Panc1 (cell line): ENCODE results near the gene ZSWIM7. TPM values are rescaled to one million over a fixed set of nuclear protein-coding genes. Genes with fewer than 3 reads are reported as not detected.

ENCODE experiments used
- ATAC-seq: fragments of 200-7000 bp; cut with Tn5 transposase; 2 replicates; pipeline ENCODE4 v1.9.1; 2020; ENCODE audit warnings: mild to moderate bottlenecking, moderate library complexity
- BruUV-seq: library from RNA; stranded (reverse); fragments of 400-500 nt; replicated peaks from 2 replicates; lab custom pipeline; 2021; lab: Mats Ljungman, UMichigan
- CTCF ChIA-PET: fragments of 300-600 bp; sonication (Branson Sonifier 250); formaldehyde crosslinking; loops from one replicate; lab custom pipeline; 2022; ENCODE audit warnings: antibody characterized with exemption; lab: Charles Lee
- POLR2A ChIA-PET: fragments of 300-600 bp; sonication (Branson Sonifier 250); formaldehyde crosslinking; loops from one replicate; lab custom pipeline; 2022; ENCODE audit warnings: antibody characterized with exemption; lab: Charles Lee
- DNase-seq: peaks from one replicate; pipeline ENCODE4 v3.0.0-alpha.2; 2010; ENCODE audit warnings: low read depth, low spot score
- H3K27ac ChIP-seq: 2 replicates; pipeline ENCODE4 v1.5.1; 2011; ENCODE audit warnings: mild to moderate bottlenecking, low read length, inconsistent platforms
- H3K27me3 ChIP-seq: fragments of 200-500 bp; sonication (Bioruptor generic); 2 replicates; pipeline ENCODE4 v1.6.0; 2014; ENCODE audit warnings: low read length, inconsistent platforms; ENCODE audit not compliant: control insufficient read depth, insufficient read depth
- H3K36me3 ChIP-seq: fragments of 200-500 bp; sonication (Bioruptor generic); 2 replicates; pipeline ENCODE4 v1.5.1; 2014; ENCODE audit warnings: inconsistent platforms, mild to moderate bottlenecking, low read length, moderate library complexity; ENCODE audit not compliant: control insufficient read depth, insufficient read depth
- H3K4me1 ChIP-seq: 2 replicates; pipeline ENCODE4 v1.5.1; 2011; ENCODE audit warnings: inconsistent platforms, mild to moderate bottlenecking, low read length, moderate library complexity; ENCODE audit not compliant: control insufficient read depth, insufficient read depth
- H3K4me3 ChIP-seq, 2 experiments: 2 replicates each; pipeline ENCODE4 v1.5.1; 2011 to 2012; ENCODE audit warnings: low read depth in 2 of 2, low read length in 2 of 2, mild to moderate bottlenecking in 2 of 2, inconsistent platforms in 1 of 2, moderate library complexity in 1 of 2
- H3K9me3 ChIP-seq: fragments of 200-500 bp; sonication (Bioruptor generic); 2 replicates; pipeline ENCODE4 v1.5.1; 2014; ENCODE audit warnings: low read depth, mild to moderate bottlenecking, inconsistent platforms, low read length, moderate library complexity; ENCODE audit not compliant: control insufficient read depth, insufficient read depth
- CTCF ChIP-seq: fragments of 450-650 bp; IDR thresholded peaks from 2 replicates; pipeline ENCODE4 v1.5.1; 2017; ENCODE audit warnings: mild to moderate bottlenecking
- POLR2AphosphoS5 ChIP-seq: IDR thresholded peaks from 2 replicates; pipeline ENCODE4 v1.6.1; 2012; ENCODE audit warnings: mild to moderate bottlenecking, low read depth, low read length, moderate library complexity
- REST ChIP-seq, 2 experiments: IDR thresholded peaks; 2 replicates each; pipeline ENCODE4 v1.6.1; 2011 to 2012; ENCODE audit warnings: low read depth in 2 of 2, control low read depth in 1 of 2, low read length in 1 of 2, mild to moderate bottlenecking in 1 of 2, moderate library complexity in 1 of 2; ENCODE audit not compliant: insufficient read depth in 1 of 2
- SIN3A ChIP-seq: IDR thresholded peaks from 2 replicates; pipeline ENCODE4 v1.6.1; 2012; ENCODE audit warnings: low read depth, mild to moderate bottlenecking, low read length, moderate library complexity, borderline replicate concordance; ENCODE audit not compliant: insufficient read depth
- TCF7L2 ChIP-seq: IDR thresholded peaks from 2 replicates; pipeline ENCODE4 v1.6.1; 2011; ENCODE audit warnings: mild to moderate bottlenecking, low read depth, low read length, inconsistent platforms
- in situ Hi-C: cut with HindIII; loops from 2 replicates; pipeline ENCODE4 v1.10.0; 2016; ENCODE audit warnings: low sequenced_read_pairs, low pct_unique_long_range_greater_than_20kb
- intact Hi-C: fragments of 100-400 bp; cut with micrococcal nuclease; formaldehyde crosslinking; loops from one replicate; pipeline ENCODE4 v1.10.0; 2022; ENCODE audit not compliant: unreplicated experiment
- total RNA-seq: library from RNA; stranded (reverse); gene quantifications from one replicate; pipeline ENCODE4 v1.2.1, GENCODE V29; 2021; ENCODE audit not compliant: unreplicated experiment

ZSWIM7 gene
- total RNA-seq, 1 experiment from 2014 or later, result 17.5 TPM

DNA sequence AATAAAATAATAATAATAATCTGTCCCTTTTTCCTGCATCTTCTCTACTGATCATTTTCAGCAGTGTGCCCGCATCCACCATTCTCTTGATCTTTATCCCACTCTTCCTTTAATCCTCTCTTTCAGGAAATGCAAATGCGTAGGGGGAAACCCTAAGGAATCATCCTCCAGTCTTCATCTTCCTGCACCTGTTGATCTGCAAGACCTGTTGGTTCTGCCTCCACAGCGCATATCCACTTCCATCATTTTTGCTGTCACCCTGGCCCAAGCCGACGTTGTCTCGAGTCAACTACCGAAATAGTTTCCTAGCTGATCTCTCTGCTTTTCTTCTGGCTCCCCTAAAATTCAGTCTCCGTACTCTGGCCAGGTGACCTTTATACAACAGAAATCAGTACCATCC lies 30.0 kb downstream of the ZSWIM7 start:
- no TSS peak for BruUV-seq
- no peak for TF ChIP-seq SIN3A
- no peak for TF ChIP-seq CTCF
- no peak for TF ChIP-seq REST (IDR thresholded peaks at IDR 0.05; ENCODE audit: insufficient read depth in 1 of 2, low read depth in 2 of 2, low read length in 1 of 2)
- no peak for TF ChIP-seq POLR2AphosphoS5
- no peak for TF ChIP-seq TCF7L2
- H3K9me3 ChIP-seq, result no peaks in the 10 kb centered on the region
- POLR2A ChIA-PET, result no interaction called here
- H3K4me3 ChIP-seq, result no peak overlapping the region
- in situ Hi-C loops, result no loop called here
- DNase-seq (no peak), ATAC-seq (no peak)
- no peak overlapping the region for H3K27ac ChIP-seq
- H3K4me1 ChIP-seq, result peaks cover 56% of the 10 kb centered on the region
- intact Hi-C loops, result no loop called here
- H3K27me3 ChIP-seq, result no peaks in the 10 kb centered on the region
- CTCF ChIA-PET, result no interaction called here
- H3K36me3 ChIP-seq, result no peaks in the 10 kb centered on the region

DNA sequence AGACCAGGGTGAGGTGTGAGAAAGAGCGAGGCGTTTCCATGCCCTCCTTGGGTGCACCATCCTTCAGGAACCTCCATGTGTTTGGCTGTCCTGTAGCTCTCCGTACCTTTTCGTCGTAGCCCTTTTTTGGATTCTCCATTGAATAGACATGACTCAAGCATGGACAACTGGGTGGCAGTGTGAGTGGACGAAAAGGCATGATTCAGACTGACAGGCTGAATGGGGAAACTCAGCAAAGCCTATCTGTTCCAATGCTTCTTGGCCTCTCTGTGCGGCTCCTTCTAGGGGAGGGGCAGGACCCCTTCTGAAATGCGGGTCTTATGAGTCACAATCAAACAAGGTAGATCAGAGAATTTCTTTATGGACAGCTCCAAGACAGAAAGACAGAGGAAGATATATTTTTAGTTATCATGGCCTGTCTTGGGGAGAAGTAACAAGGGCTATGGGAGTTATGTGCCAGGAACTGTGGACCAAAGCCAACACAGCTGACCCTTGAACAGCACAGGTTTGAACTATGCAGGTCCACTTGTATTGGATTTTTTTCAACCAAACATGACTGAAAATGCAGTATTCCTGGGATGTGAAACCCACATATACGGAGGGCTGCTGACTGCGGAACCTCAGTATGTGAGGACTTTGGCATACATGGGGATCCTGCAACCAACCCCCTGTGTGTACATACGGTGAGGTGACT lies 31.7 kb downstream of the ZSWIM7 start:
- H3K4me1 ChIP-seq, result peaks cover 61% of the 10 kb centered on the region
- ATAC-seq, result no peak

More for the DNA sequence above, 31.7 kb downstream of the ZSWIM7 start:
- ChIA-PET CTCF (no interaction called here), POLR2A (no interaction called here)
- in situ Hi-C loops (no loop called here), intact Hi-C loops (no loop called here)
- Histone ChIP-seq H3K4me3 (no peak overlapping the region), H3K27ac (peak overlapping the region; percentile 93; the same call in 1 of the 2 replicates), H3K36me3 (no peaks in the 10 kb centered on the region), H3K27me3 (no peaks in the 10 kb centered on the region), H3K9me3 (no peaks in the 10 kb centered on the region)
- BruUV-seq, result no TSS peak
- no peak for DNase-seq
- TF ChIP-seq SIN3A (no peak), REST (IDR thresholded peaks at IDR 0.05; ENCODE audit: insufficient read depth in 1 of 2, low read depth in 2 of 2, low read length in 1 of 2) (no peak), TCF7L2 (no peak), POLR2AphosphoS5 (no peak)
